Small intestine (tissue), 7 donors: ENCODE data around the gene PTPRG. TPM values are rescaled to one million over a fixed set of nuclear protein-coding genes. Genes with fewer than 3 reads are reported as not detected.

ENCODE experiments used
- DNase-seq, 2 donors: peaks; one replicate each; pipeline versions ENCODE4 v3.0.0 to v3.0.0-alpha.2; 2013
- FAIRE-seq: peaks from 2 replicates; lab custom pipeline; 2012; peaks lifted over from hg19 to GRCh38; lab: Jason Lieb, UNC
- H3K27ac ChIP-seq, 3 donors: one replicate each; pipeline ENCODE4 v1.5.1; 2013; ENCODE audit warnings: low read length in 2 of 3, mild to moderate bottlenecking in 2 of 3, control low read depth in 1 of 3, inconsistent platforms in 1 of 3, low read depth in 1 of 3, moderate library complexity in 1 of 3
- H3K27me3 ChIP-seq, 3 donors: one replicate each; pipeline ENCODE4 v1.6.1; 2013; ENCODE audit warnings: low read length in 3 of 3, inconsistent platforms in 1 of 3; ENCODE audit not compliant: control insufficient read depth in 3 of 3, insufficient read depth in 3 of 3
- H3K36me3 ChIP-seq, 3 donors: one replicate each; pipeline ENCODE4 v1.6.1; 2013; ENCODE audit warnings: low read length in 3 of 3, inconsistent platforms in 1 of 3, low read depth in 1 of 3, mild to moderate bottlenecking in 1 of 3, moderate library complexity in 1 of 3; ENCODE audit not compliant: control insufficient read depth in 3 of 3, insufficient read depth in 2 of 3
- H3K4me1 ChIP-seq, 3 donors: one replicate each; pipeline ENCODE4 v1.6.1; 2013; ENCODE audit warnings: low read length in 2 of 3, inconsistent platforms in 1 of 3, low read depth in 1 of 3, mild to moderate bottlenecking in 1 of 3, moderate library complexity in 1 of 3; ENCODE audit not compliant: control insufficient read depth in 3 of 3, insufficient read depth in 2 of 3
- H3K4me3 ChIP-seq, 3 donors: one replicate each; pipeline ENCODE4 v1.5.1; 2013; ENCODE audit warnings: low read length in 3 of 3, control low read depth in 1 of 3, inconsistent platforms in 1 of 3, low read depth in 1 of 3, mild to moderate bottlenecking in 1 of 3, moderate library complexity in 1 of 3
- H3K9me3 ChIP-seq, 2 donors: one replicate each; pipeline ENCODE4 v1.6.1; 2013; ENCODE audit warnings: low read depth in 1 of 2, low read length in 1 of 2; ENCODE audit not compliant: control insufficient read depth in 2 of 2, insufficient read depth in 1 of 2
- WGBS, 3 donors: extraction: QIAGEN DNeasy Blood & Tissue Kit; methylation state at CpG; one replicate each; pipeline ENCODE4 v1.1.7; 2013; 5-methylcytosine and 5-hydroxymethylcytosine counted together
- polyA plus RNA-seq, 4 donors: library from polyadenylated mRNA; stranded (reverse) in 3 of 4; unstranded in 1 of 4; fragments of 200-250 nt in 3 of 4; fragments of 120-200 nt in 1 of 4; gene quantifications; one replicate each; pipeline versions ENCODE4 v1.2.1 to v1.2.3, GENCODE V29; 2013
- donor health status: healthy with polysubstance abuse.
- donor health status: control.
- donor health status: control.
- donor health status: Bipolar disorder and iron deficiency.
- donor health status: healthy.

The PTPRG gene
- polyA plus RNA-seq, 4 donors: 0.81 to 18.3 (median 5.6) TPM

GRCh38 chr3:61975936-61976335 is 414.6 kb downstream of the PTPRG start:
- no peak overlapping the region for H3K4me3 ChIP-seq
- H3K27me3 ChIP-seq: no peaks in the 10 kb centered on the region
- H3K4me1 ChIP-seq: no peaks in the 10 kb centered on the region
- 51 to 84% (median 71%) methylated on average over 2 of the region's 2 CpGs for WGBS, 3 donors
- no peak for DNase-seq
- H3K27ac ChIP-seq: no peak overlapping the region
- no peaks in the 10 kb centered on the region for H3K9me3 ChIP-seq
- FAIRE-seq: no peak
- no peaks in the 10 kb centered on the region for H3K36me3 ChIP-seq

- Histone ChIP-seq H3K27me3 (no peaks in the 10 kb centered on the region), H3K36me3 (no peaks in the 10 kb centered on the region), H3K27ac (no peak overlapping the region), H3K4me1 (no peaks in the 10 kb centered on the region), H3K4me3 (no peak overlapping the region), H3K9me3 (no peaks in the 10 kb centered on the region)
- FAIRE-seq (no peak), DNase-seq (no peak)
- 69 to 79% (median 73%) methylated on average over 8 of the region's 8 CpGs for WGBS, 3 donors
Observed at GRCh38 chr3:61978460-61979419, 417.4 kb downstream of the PTPRG start.

GRCh38 chr3:61979638-61980037 is 418.3 kb downstream of the PTPRG start:
- no peak for FAIRE-seq

GRCh38 chr3:61980041-61980440 is 418.7 kb downstream of the PTPRG start:
- Histone ChIP-seq H3K27ac (no peak overlapping the region), H3K4me1 (peaks cover 0 to under 1% (median 0%) of the 10 kb centered on the region in 3 donors), H3K9me3 (no peaks in the 10 kb centered on the region), H3K36me3 (no peaks in the 10 kb centered on the region), H3K27me3 (no peaks in the 10 kb centered on the region), H3K4me3 (no peak overlapping the region)
- no peak for FAIRE-seq
- WGBS, 3 donors: 61 to 85% (median 83%) methylated on average over 4 of the region's 4 CpGs
- no peak for DNase-seq

More at GRCh38 chr3:61979638-61980037, 418.3 kb downstream of the PTPRG start:
- 38 to 48% (median 45%) methylated on average over 2 of the region's 2 CpGs for WGBS, 3 donors
- no peaks in the 10 kb centered on the region for H3K4me1 ChIP-seq
- no peak for DNase-seq
- no peaks in the 10 kb centered on the region for H3K36me3 ChIP-seq
- H3K9me3 ChIP-seq: no peaks in the 10 kb centered on the region
- H3K27me3 ChIP-seq: no peaks in the 10 kb centered on the region
- H3K4me3 ChIP-seq: no peak overlapping the region
- H3K27ac ChIP-seq: no peak overlapping the region

- FAIRE-seq: no peak
- no peaks in the 10 kb centered on the region for H3K36me3 ChIP-seq
- H3K4me3 ChIP-seq: no peak overlapping the region
- 91 to 95% (median 93%) methylated on average over 7 of the region's 7 CpGs for WGBS, 3 donors
- no peaks in the 10 kb centered on the region for H3K9me3 ChIP-seq
- H3K4me1 ChIP-seq: peaks cover 0 to 3% (median 0%) of the 10 kb centered on the region in 3 donors
- H3K27me3 ChIP-seq: no peaks in the 10 kb centered on the region
- H3K27ac ChIP-seq: no peak overlapping the region
- no peak for DNase-seq
Observed at GRCh38 chr3:61981060-61981459, 419.7 kb downstream of the PTPRG start.

- H3K36me3 ChIP-seq: no peaks in the 10 kb centered on the region
- no peak overlapping the region for H3K27ac ChIP-seq
- no peaks in the 10 kb centered on the region for H3K27me3 ChIP-seq
- DNase-seq: no peak
- FAIRE-seq: no peak
- H3K4me3 ChIP-seq: no peak overlapping the region
- peaks cover 0 to 3% (median 0%) of the 10 kb centered on the region in 3 donors for H3K4me1 ChIP-seq
- no peaks in the 10 kb centered on the region for H3K9me3 ChIP-seq
Observed at GRCh38 chr3:61983479-61983878, 422.1 kb downstream of the PTPRG start.

- DNase-seq: no peak
- Histone ChIP-seq H3K36me3 (no peaks in the 10 kb centered on the region), H3K27ac (no peak overlapping the region), H3K4me3 (no peak overlapping the region), H3K27me3 (no peaks in the 10 kb centered on the region), H3K9me3 (no peaks in the 10 kb centered on the region), H3K4me1 (peaks cover 0 to 3% (median 0%) of the 10 kb centered on the region in 3 donors)
- WGBS, 3 donors: 57 to 74% (median 70%) methylated on average over 3 of the region's 3 CpGs
- no peak for FAIRE-seq
Observed at GRCh38 chr3:61985020-61985419, 423.6 kb downstream of the PTPRG start.

GRCh38 chr3:61986473-61986872 is 425.1 kb downstream of the PTPRG start:
- H3K4me3 ChIP-seq: no peak overlapping the region
- FAIRE-seq: no peak
- 57 to 84% (median 75%) methylated on average over 3 of the region's 3 CpGs for WGBS, 3 donors

More at GRCh38 chr3:61986473-61986872, 425.1 kb downstream of the PTPRG start:
- Histone ChIP-seq H3K4me1 (peaks cover 0 to 3% (median 0%) of the 10 kb centered on the region in 3 donors), H3K36me3 (no peaks in the 10 kb centered on the region), H3K27ac (no peak overlapping the region), H3K27me3 (no peaks in the 10 kb centered on the region), H3K9me3 (no peaks in the 10 kb centered on the region)
- no peak for DNase-seq
